K562 (cell line): Measurements from ENCODE around the gene MTRF1L. TPM values are rescaled to one million over a fixed set of nuclear protein-coding genes. Genes with fewer than 3 reads are reported as not detected.

ENCODE experiments used
- ATAC-seq: fragments of 200-7000 bp; cut with Tn5 transposase; 3 replicates; pipeline ENCODE4 v1.9.1; 2020; ENCODE audit warnings: moderate library complexity
- BruUV-seq: library from RNA; stranded (reverse); fragments of 400-500 nt; replicated peaks from 2 replicates; lab custom pipeline; 2021; lab: Mats Ljungman, UMichigan
- CTCF ChIA-PET: fragments of 300-600 bp; formaldehyde crosslinking; extraction: SDS; loops from one replicate; lab custom pipeline; 2021; ENCODE audit warnings: low intra/inter-chr PET ratio; lab: Yijun Ruan, JAX
- POLR2A ChIA-PET: fragments of 300-600, 350-650 bp; sonication (Branson Sonifier 250); formaldehyde crosslinking; extraction: SDS; loops from one replicate; lab custom pipeline; 2021; ENCODE audit warnings: antibody characterized with exemption, inconsistent platforms; lab: Yijun Ruan, JAX
- DNase-seq, 4 experiments: peaks; one replicate each; pipeline versions ENCODE4 v3.0.0 to v3.0.0-alpha.2; 2011 to 2018; ENCODE audit warnings: low spot score in 3 of 4, mixed read lengths in 3 of 4; ENCODE audit errors: extremely low read depth in 1 of 4
- FAIRE-seq: peaks from 2 replicates; lab custom pipeline; 2011; peaks lifted over from hg19 to GRCh38; lab: Jason Lieb, UNC
- H2AFZ ChIP-seq: 2 replicates; pipeline ENCODE4 v1.6.0; 2011; ENCODE audit warnings: low read depth, low read length, control low read depth, inconsistent platforms
- H3K27ac ChIP-seq: fragments of 200-600 bp; 3 replicates; pipeline ENCODE4 v1.8.0; 2011; ENCODE audit warnings: low read depth, mild to moderate bottlenecking, control low read depth, inconsistent platforms, low read length, moderate library complexity, mixed read lengths; ENCODE audit errors: extremely low read depth
- H3K27me3 ChIP-seq, 2 experiments: fragments of 300-600 bp in 1 of 2; 2 replicates in 1 of 2; 3 replicates in 1 of 2; pipeline versions ENCODE4 v1.6.0 to v1.8.0; 2011; ENCODE audit warnings: inconsistent platforms in 2 of 2, low read length in 2 of 2, mild to moderate bottlenecking in 1 of 2, mixed read lengths in 1 of 2, moderate library complexity in 1 of 2; ENCODE audit not compliant: control insufficient read depth in 2 of 2, insufficient read depth in 2 of 2
- H3K36me3 ChIP-seq: fragments of 300-600 bp; 3 replicates; pipeline ENCODE4 v1.8.0; 2011; ENCODE audit warnings: mild to moderate bottlenecking, low read length, inconsistent platforms; ENCODE audit not compliant: control insufficient read depth, insufficient read depth
- H3K4me1 ChIP-seq, 2 experiments: fragments of 200-600 bp in 1 of 2; replicated peaks in 1 of 2; 2 replicates in 1 of 2; 3 replicates in 1 of 2; pipeline versions ENCODE4 v1.5.1 to v1.8.0; 2011; ENCODE audit warnings: inconsistent platforms in 2 of 2, low read length in 2 of 2, mild to moderate bottlenecking in 1 of 2, mixed read lengths in 1 of 2, moderate library complexity in 1 of 2; ENCODE audit not compliant: control insufficient read depth in 2 of 2, insufficient read depth in 2 of 2
- H3K4me2 ChIP-seq: 2 replicates; pipeline ENCODE4 v1.6.1; 2011; ENCODE audit warnings: low read length, control low read depth, inconsistent platforms, mixed read lengths; ENCODE audit not compliant: insufficient read depth
- H3K4me3 ChIP-seq: fragments of 200-600 bp; sonication (generic), shearing (Covaris generic); 2 replicates; pipeline ENCODE4 v1.5.1; 2016; ENCODE audit warnings: control low read depth, inconsistent platforms
- H3K79me2 ChIP-seq: fragments of 200-600 bp; 3 replicates; pipeline ENCODE4 v1.8.0; 2011; ENCODE audit warnings: low read length, inconsistent platforms; ENCODE audit not compliant: control insufficient read depth, insufficient read depth
- H3K9ac ChIP-seq, 2 experiments: 2 replicates each; pipeline versions ENCODE4 v1.6.0 to v1.6.1; 2011; ENCODE audit warnings: low read depth in 2 of 2, low read length in 2 of 2, control low read depth in 1 of 2, inconsistent platforms in 1 of 2, mild to moderate bottlenecking in 1 of 2, mixed read lengths in 1 of 2; ENCODE audit not compliant: insufficient read depth in 1 of 2
- H3K9me1 ChIP-seq: one replicate; pipeline ENCODE4 v1.6.0; 2011; ENCODE audit warnings: inconsistent platforms, mild to moderate bottlenecking, low read length, moderate library complexity; ENCODE audit not compliant: control insufficient read depth, insufficient read depth
- H3K9me3 ChIP-seq: replicated peaks from 2 replicates; pipeline ENCODE4 v1.5.1; 2011; ENCODE audit warnings: low read depth, low read length, inconsistent platforms; ENCODE audit not compliant: control insufficient read depth, insufficient read depth
- H4K20me1 ChIP-seq: replicated peaks from 2 replicates; pipeline ENCODE4 v1.6.1; 2011; ENCODE audit warnings: low read length, inconsistent platforms, mixed read lengths; ENCODE audit not compliant: control insufficient read depth, insufficient read depth
- HINFP ChIP-seq: fragments of 450-650 bp; conservative IDR thresholded peaks from 2 replicates; pipeline ENCODE4 v1.6.1; 2016; ENCODE audit warnings: missing genetic modification characterization, low read depth, mild to moderate bottlenecking, control low read depth, missing compliant biosample characterization
- KLF6 ChIP-seq: fragments of 250-450 bp; sonication (Bioruptor Pico); IDR thresholded peaks from 2 replicates; pipeline ENCODE4 v1.4.0; 2020; ENCODE audit warnings: mild to moderate bottlenecking, moderate library complexity, borderline replicate concordance
- MGA ChIP-seq: fragments of 450-650 bp; IDR thresholded peaks from 2 replicates; pipeline ENCODE4 v1.6.1; 2016; ENCODE audit warnings: mild to moderate bottlenecking, moderate library complexity
- STAT5A ChIP-seq: IDR thresholded peaks from 2 replicates; pipeline ENCODE4 v1.6.1; 2012; ENCODE audit warnings: low read length, inconsistent platforms, borderline replicate concordance
- TGIF2 ChIP-seq: sonication (generic); formaldehyde crosslinking; IDR thresholded peaks from 2 replicates; pipeline ENCODE4 v1.8.1; 2022; ENCODE audit warnings: mild to moderate bottlenecking, missing genetic modification reagents, moderate library complexity
- ZNF184 ChIP-seq: sonication (generic); formaldehyde crosslinking; IDR thresholded peaks from 2 replicates; pipeline ENCODE4 v1.5.0; 2020; ENCODE audit warnings: missing genetic modification reagents
- ZNF263 ChIP-seq: sonication (generic); formaldehyde crosslinking; IDR thresholded peaks from 2 replicates; pipeline ENCODE4 v1.8.0; 2022; ENCODE audit warnings: mild to moderate bottlenecking, missing genetic modification reagents, borderline replicate concordance
- ZNF561 ChIP-seq: fragments of 450-650 bp; formaldehyde crosslinking; conservative IDR thresholded peaks from 2 replicates; pipeline ENCODE4 v1.4.0; 2020; ENCODE audit warnings: mild to moderate bottlenecking, moderate library complexity
- ZNF644 ChIP-seq: fragments of 200-800 bp; sonication (Bioruptor generic); IDR thresholded peaks from 2 replicates; pipeline ENCODE4 v1.6.1; 2016; ENCODE audit warnings: low read depth, missing genetic modification characterization, missing compliant biosample characterization
- ZSCAN29 ChIP-seq: fragments of 450-650 bp; IDR thresholded peaks from 2 replicates; pipeline ENCODE4 v1.6.1; 2017
- WGBS: fragments of 100-300 bp; shearing (Covaris generic); methylation state at CpG from one replicate; pipeline ENCODE4 v1.1.6; 2016; ENCODE audit warnings: low coverage, mixed read lengths; ENCODE audit not compliant: insufficient coverage; ENCODE audit errors: missing lambda C conversion rate; 5-methylcytosine and 5-hydroxymethylcytosine counted together
- in situ Hi-C: fragments of 300-500 bp; cut with MboI; formaldehyde crosslinking; loops from 4 replicates; pipeline ENCODE4 v1.15.0; 2018; ENCODE audit warnings: inconsistent platforms, mixed read lengths
- intact Hi-C: fragments of 100-400 bp; cut with micrococcal nuclease; formaldehyde crosslinking; loops from 2 replicates; pipeline ENCODE4 v1.14.2; 2022
- polyA plus RNA-seq, 8 experiments: library from polyadenylated mRNA; depleted of rRNA in 4 of 8; stranded (reverse) in 5 of 8; unstranded in 3 of 8; fragments of >200 nt; fragmentation: Nextera tagmentation in 2 of 8; fragmentation: Illumina TruSeq in 1 of 8; extraction: Ambion mirVana in 2 of 8; extraction: Trizol in 1 of 8; gene quantifications; 2 replicates each; pipeline versions ENCODE4 v1.2.1 to v1.2.3, GENCODE V29; 2011 to 2014; ENCODE audit warnings: inconsistent platforms in 1 of 8, missing spikeins in 1 of 8
- total RNA-seq, 7 experiments: library from RNA; depleted of rRNA in 6 of 7; stranded (reverse); fragments of >200 nt in 6 of 7; fragmentation: Illumina TruSeq in 2 of 7; extraction: Trizol in 2 of 7; gene quantifications; 2 replicates each; pipeline versions ENCODE4 v1.2.1 to v1.2.3, GENCODE V29; 2011 to 2021; ENCODE audit warnings: low replicate concordance in 1 of 7

Gene MTRF1L
- total and polyA plus RNA-seq, 9 of the 15 experiments (the other 6 are each of a cell fraction or from before 2014, with no cell fraction given): 10.7 to 34.0 (median 30.2) TPM

GRCh38 chr6:153038378-153039057, 36.0 kb upstream of the MTRF1L start:
- ChIA-PET CTCF (no interaction called here), POLR2A (no interaction called here)
- 0% methylated on average over 4 of the region's 4 CpGs for WGBS
- Histone ChIP-seq H3K27ac (no peak overlapping the region), H3K36me3 (no peaks in the 10 kb centered on the region), H3K4me2 (no peak overlapping the region), H3K79me2 (no peaks in the 10 kb centered on the region), H3K4me1 (no peaks in the 10 kb centered on the region), H3K27me3 (no peaks in the 10 kb centered on the region; a peak in 1 of 5 replicates), H2AFZ (no peak overlapping the region), H3K9me3 (no peaks in the 10 kb centered on the region), H4K20me1 (no peaks in the 10 kb centered on the region), H3K9ac (no peak overlapping the region), H3K9me1 (no peaks in the 10 kb centered on the region), H3K4me3 (no peak overlapping the region)
- ATAC-seq: no peak
- DNase-seq: no peak
- in situ Hi-C loops: no loop called here
- intact Hi-C loops: no loop called here
- BruUV-seq: no TSS peak
- FAIRE-seq: no peak
- TF ChIP-seq ZNF184 (CRISPR knock-in tag) (no peak), ZNF561 (no peak), ZSCAN29 (no peak), MGA (no peak), KLF6 (CRISPR knock-in tag) (no peak), STAT5A (no peak), TGIF2 (CRISPR knock-in tag) (no peak), ZNF263 (CRISPR knock-in tag) (no peak), HINFP (tag) (no peak), ZNF644 (tag) (no peak)
